AG09319 (cell line): Measurements from ENCODE around the gene AAMP.

Source experiments
- DNase-seq: peaks from one replicate; pipeline ENCODE4 v3.0.0-alpha.2; 2010; ENCODE audit warnings: low read depth; ENCODE audit errors: extremely low read depth
- TF ChIP-seq, protein P1 (sequence below): IDR thresholded peaks from 2 replicates; pipeline ENCODE4 v1.5.1; 2011; ENCODE audit warnings: low read depth, mild to moderate bottlenecking, inconsistent platforms, low read length, moderate library complexity

Gene AAMP

DNA sequence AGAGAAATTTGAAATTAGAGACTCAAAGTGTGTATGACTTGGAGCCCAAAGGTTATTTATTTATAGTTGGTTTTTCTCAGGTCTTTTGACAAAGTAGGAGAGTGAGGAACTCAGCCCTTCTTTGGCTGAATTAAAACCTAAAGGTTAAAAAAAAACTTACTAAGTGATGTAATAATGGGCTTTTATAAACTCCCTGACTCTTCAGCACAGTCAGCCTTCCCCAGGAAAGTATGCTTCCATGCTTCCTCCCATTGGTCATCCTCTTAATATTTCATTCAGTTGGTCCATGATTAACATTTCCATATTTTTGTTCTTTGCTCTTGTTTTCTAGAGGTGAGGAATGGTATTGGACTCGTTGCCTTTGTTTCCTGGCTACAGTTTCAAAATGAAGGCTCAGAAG is 45.8 kb downstream of the AAMP start:
- DNase-seq, result no peak
- TF ChIP-seq, protein P1, sequence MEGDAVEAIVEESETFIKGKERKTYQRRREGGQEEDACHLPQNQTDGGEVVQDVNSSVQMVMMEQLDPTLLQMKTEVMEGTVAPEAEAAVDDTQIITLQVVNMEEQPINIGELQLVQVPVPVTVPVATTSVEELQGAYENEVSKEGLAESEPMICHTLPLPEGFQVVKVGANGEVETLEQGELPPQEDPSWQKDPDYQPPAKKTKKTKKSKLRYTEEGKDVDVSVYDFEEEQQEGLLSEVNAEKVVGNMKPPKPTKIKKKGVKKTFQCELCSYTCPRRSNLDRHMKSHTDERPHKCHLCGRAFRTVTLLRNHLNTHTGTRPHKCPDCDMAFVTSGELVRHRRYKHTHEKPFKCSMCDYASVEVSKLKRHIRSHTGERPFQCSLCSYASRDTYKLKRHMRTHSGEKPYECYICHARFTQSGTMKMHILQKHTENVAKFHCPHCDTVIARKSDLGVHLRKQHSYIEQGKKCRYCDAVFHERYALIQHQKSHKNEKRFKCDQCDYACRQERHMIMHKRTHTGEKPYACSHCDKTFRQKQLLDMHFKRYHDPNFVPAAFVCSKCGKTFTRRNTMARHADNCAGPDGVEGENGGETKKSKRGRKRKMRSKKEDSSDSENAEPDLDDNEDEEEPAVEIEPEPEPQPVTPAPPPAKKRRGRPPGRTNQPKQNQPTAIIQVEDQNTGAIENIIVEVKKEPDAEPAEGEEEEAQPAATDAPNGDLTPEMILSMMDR, result no peak

DNA sequence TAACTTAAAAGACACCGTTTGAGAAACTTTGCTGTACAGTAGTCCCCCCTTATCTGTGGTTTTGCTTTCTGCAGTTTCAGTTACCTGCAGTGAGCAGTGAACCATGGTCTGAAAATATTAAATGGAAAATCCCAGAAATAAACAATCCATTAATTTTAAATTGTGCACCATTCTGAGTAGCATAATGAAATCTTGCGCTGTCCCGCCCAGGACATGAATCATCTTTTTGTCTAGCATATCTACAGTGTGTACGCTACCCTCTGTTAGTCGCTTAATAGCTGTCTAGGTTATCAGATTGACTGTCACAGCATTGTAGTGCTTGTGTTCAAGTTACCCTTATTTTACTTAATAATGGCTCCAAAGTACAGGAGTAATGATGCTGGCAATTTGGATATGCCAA is 46.9 kb downstream of the AAMP start:
- DNase-seq, result no peak
- TF ChIP-seq, protein P1, result no peak

DNA sequence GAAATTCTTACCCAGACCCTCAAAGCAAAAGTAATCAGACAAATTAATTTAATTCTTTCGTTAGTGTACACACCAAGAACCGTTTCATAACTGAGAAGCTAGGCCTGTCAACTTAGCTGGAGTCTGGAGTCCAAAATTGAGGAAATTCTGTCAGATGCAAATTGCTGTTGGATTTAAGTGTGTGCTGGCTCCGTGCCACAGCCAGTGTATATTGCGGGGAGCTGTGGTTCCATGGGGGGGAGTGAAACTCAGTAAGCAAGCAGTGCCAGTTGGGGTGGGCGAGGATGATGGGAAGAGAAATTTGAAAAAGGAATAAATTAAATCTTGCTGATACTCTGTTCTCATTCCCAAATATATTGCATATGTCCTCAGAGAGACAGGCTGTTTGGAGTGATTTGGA is 48.9 kb downstream of the AAMP start:
- TF ChIP-seq, protein P1, result no peak
- DNase-seq, result no peak

DNA sequence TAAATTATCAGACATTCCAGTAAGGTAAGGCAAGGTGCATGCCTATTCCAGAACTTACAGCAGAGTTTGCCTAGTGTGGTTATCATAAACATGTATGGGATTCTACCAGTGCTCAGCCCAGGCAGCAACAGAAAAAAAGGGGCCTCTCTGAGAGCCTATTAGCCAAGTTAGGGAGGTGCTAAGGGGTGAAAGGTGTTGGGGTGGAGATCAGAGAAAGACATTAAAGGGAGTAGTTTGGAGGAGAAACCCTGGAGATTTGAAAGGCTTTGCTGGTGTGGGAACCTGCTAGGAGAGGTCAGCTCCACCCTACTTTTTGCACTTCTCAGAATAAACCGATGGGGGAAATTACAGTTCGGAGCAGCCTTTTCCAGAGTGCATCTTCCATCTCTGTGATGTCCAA is 50.0 kb downstream of the AAMP start:
- DNase-seq, result no peak
- TF ChIP-seq, protein P1, result no peak

DNA sequence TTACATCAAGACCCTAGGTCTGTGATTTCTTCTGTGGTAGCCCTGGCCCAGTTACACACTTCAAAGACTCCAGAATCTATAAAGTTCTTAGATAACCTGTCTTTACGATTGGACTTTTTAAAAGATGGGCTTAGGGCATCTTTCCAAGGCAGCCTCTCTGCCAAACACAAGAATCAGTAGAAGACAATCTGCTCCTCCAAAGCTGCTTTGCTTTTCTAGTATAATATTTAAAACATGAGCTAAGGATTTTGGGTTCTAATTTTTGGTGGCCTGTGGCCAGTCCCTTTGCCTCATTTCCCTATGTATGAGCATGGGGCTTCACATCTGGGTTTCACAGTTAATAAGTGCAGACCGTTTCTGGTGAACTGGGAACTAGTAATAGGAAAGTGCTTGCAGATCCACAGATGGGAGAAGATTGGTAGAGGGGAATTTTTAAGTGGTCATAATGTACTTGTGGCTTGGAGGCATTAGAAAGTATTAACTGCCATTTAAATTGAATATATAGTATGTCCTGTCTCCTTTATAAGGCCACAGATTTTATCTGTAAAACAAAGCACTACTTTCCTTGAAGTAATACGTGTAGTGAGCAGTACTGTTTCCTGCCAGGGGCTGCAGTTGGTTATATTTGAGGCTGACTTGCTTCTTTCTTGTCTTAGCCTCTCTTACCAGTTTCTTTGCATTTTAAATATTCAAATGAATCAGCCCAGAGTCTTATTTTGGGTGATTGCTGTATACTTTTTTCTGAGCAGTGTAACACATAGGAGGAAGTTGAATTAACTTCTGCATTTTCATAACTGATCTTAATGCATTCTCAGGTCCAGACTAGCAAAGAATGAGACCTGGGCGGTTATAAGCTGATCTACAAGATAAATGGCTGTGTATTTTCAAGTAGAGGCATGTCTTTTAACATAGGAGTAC is 51.4 kb downstream of the AAMP start:
- TF ChIP-seq, protein P1, result no peak
- DNase-seq, result no peak

DNA sequence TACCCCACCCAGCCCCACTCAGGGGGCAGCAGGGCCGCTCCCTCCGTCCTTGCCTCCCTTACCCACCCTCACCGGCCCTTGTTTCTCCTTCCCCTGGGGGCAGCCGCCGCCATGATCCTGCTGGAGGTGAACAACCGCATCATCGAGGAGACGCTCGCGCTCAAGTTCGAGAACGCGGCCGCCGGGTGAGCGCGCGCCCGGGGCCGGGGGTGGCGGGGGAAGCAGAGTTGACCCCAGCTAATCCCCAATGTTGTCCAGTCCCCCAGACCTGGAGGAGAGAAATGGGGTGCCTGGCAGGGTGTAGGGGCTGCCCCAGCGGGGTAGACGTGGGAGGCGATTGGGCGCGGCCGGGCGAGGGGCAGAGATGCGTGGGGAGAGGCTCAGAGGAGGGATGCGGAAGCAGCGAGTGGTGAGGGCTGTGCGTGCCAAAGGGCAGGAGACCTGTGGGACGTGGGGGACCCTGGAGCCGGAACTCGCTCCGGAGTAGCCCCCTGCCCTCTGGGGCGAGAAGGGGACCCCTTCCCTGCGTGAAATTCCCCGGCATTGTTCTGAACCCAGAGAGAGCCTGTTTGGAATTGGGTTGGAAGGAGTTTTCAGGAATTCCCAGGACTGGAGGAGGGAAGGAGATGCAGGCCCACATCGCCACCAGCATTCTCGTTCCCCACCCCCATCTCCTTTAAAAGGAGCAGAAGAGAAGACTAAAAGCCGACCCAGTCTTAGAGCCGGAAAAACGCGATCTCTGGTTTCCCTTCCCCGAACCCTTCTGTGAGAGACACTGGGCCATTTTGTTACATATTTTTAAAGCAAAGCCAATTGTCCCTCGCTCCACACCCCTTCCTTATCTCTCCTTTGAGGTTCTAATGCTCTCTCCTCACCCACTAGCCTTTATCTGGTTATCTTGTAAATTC is 52.3 kb downstream of the AAMP start:
- TF ChIP-seq, protein P1, result no peak
- no peak for DNase-seq
